ENCODE measurements around the gene MSN.
"Not testable (repeated sequence)": the region's sequence is repeated elsewhere in the genome, so short reads cannot be mapped to it uniquely, and the experiment has no call there.

DNA sequence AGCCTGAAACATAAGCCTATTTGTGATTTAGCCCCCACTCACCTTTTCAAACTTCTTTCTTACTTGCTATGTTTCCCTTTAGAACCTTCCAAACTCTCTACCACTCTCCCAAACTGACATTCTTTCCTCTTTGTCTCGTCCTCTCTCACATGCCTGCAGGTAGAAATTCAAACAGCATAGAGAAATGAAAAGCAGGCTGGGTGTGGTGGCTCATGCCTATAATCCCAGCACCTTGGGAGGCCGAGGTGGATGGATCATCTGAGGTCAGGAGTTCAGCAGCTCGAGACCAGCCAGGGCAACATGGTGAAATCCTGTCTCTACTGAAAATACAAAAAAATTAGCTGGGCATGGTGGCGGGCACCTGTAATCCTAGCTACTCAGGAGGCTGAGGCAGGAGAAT lies 31.2 kb upstream of the MSN start:
- TF ChIP-seq, protein P1, sequence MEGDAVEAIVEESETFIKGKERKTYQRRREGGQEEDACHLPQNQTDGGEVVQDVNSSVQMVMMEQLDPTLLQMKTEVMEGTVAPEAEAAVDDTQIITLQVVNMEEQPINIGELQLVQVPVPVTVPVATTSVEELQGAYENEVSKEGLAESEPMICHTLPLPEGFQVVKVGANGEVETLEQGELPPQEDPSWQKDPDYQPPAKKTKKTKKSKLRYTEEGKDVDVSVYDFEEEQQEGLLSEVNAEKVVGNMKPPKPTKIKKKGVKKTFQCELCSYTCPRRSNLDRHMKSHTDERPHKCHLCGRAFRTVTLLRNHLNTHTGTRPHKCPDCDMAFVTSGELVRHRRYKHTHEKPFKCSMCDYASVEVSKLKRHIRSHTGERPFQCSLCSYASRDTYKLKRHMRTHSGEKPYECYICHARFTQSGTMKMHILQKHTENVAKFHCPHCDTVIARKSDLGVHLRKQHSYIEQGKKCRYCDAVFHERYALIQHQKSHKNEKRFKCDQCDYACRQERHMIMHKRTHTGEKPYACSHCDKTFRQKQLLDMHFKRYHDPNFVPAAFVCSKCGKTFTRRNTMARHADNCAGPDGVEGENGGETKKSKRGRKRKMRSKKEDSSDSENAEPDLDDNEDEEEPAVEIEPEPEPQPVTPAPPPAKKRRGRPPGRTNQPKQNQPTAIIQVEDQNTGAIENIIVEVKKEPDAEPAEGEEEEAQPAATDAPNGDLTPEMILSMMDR (IDR thresholded peaks at IDR 0.05; ENCODE audit: low read depth, low read length, poor library complexity, severe bottlenecking): not testable (repeated sequence)
- not testable (repeated sequence) for TF ChIP-seq EZH2phosphoT487 (IDR thresholded peaks at IDR 0.05; ENCODE audit: borderline replicate concordance, low read length)

Data from DOHH2 (cell line).